GM12878 (cell line): ENCODE measurements around the gene OXA1L. TPM values are rescaled to one million over a fixed set of nuclear protein-coding genes. Genes with fewer than 3 reads are reported as not detected.
"Not testable (repeated sequence)": the region's sequence is repeated elsewhere in the genome, so short reads cannot be mapped to it uniquely, and the experiment has no call there.

Experiments used
- ATAC-seq: fragments of 200-7000 bp; cut with Tn5 transposase; 3 replicates; pipeline ENCODE4 v1.9.1; 2020; ENCODE audit warnings: mild to moderate bottlenecking, moderate library complexity
- BruUV-seq: library from RNA; stranded (reverse); fragments of 400-500 nt; replicated peaks from 2 replicates; lab custom pipeline; 2021; lab: Mats Ljungman, UMichigan
- CTCF ChIA-PET: fragments of 300-600 bp; sonication (Branson Sonifier 250); formaldehyde crosslinking; extraction: SDS; loops from one replicate; lab custom pipeline; 2021; ENCODE audit warnings: inconsistent platforms; lab: Yijun Ruan, JAX
- POLR2A ChIA-PET: fragments of 350-600 bp; formaldehyde crosslinking; extraction: SDS; loops from one replicate; lab custom pipeline; 2021; ENCODE audit warnings: inconsistent platforms; lab: Charles Lee
- RAD21 ChIA-PET: fragments of 300-600 bp; sonication (Branson Sonifier 250); formaldehyde crosslinking; loops from one replicate; lab custom pipeline; 2023; ENCODE audit warnings: antibody characterized with exemption; ENCODE audit not compliant: unreplicated experiment; lab: Charles Lee
- SMC1A ChIA-PET: fragments of 300-600 bp; sonication (Branson Sonifier 250); formaldehyde crosslinking; loops from one replicate; lab custom pipeline; 2023; ENCODE audit not compliant: unreplicated experiment, uncharacterized antibody; lab: Charles Lee
- DNase-seq: peaks from one replicate; pipeline ENCODE4 v3.0.0-alpha.2; 2011; ENCODE audit warnings: low read depth, low spot score
- FAIRE-seq: peaks from 3 replicates; lab custom pipeline; 2011; peaks lifted over from hg19 to GRCh38; lab: Jason Lieb, UNC
- H2AFZ ChIP-seq: 2 replicates; pipeline ENCODE4 v1.6.0; 2011; ENCODE audit warnings: low read depth, low read length, control low read depth; ENCODE audit not compliant: control insufficient read depth
- H3K27ac ChIP-seq: 2 replicates; pipeline ENCODE4 v1.5.1; 2011; ENCODE audit warnings: control low read depth; ENCODE audit not compliant: control insufficient read depth, insufficient read depth
- H3K27me3 ChIP-seq, 2 experiments: replicated peaks in 1 of 2; 2 replicates each; pipeline versions ENCODE4 v1.6.0 to v1.6.1; 2011; ENCODE audit warnings: low read length in 1 of 2; ENCODE audit not compliant: control insufficient read depth in 2 of 2, insufficient read depth in 2 of 2
- H3K36me3 ChIP-seq, 2 experiments: 2 replicates each; pipeline ENCODE4 v1.5.1; 2011; ENCODE audit warnings: low read length in 1 of 2; ENCODE audit not compliant: control insufficient read depth in 2 of 2, insufficient read depth in 2 of 2
- H3K4me1 ChIP-seq: 2 replicates; pipeline ENCODE4 v1.6.1; 2011; ENCODE audit warnings: mild to moderate bottlenecking, low read length, moderate library complexity, mixed read lengths; ENCODE audit not compliant: control insufficient read depth, insufficient read depth
- H3K4me2 ChIP-seq: 2 replicates; pipeline ENCODE4 v1.6.0; 2011; ENCODE audit warnings: control low read depth; ENCODE audit not compliant: control insufficient read depth, insufficient read depth
- H3K4me3 ChIP-seq: fragments of 200-600 bp; sonication (generic); 2 replicates; pipeline ENCODE4 v1.5.1; 2016
- H3K79me2 ChIP-seq: 2 replicates; pipeline ENCODE4 v1.6.0; 2011; ENCODE audit warnings: low read length; ENCODE audit not compliant: control insufficient read depth, insufficient read depth
- H3K9ac ChIP-seq: 2 replicates; pipeline ENCODE4 v1.8.0; 2011; ENCODE audit warnings: low read length, control low read depth, mixed read lengths; ENCODE audit not compliant: control insufficient read depth, insufficient read depth
- H3K9me3 ChIP-seq: replicated peaks from 3 replicates; pipeline ENCODE4 v1.5.1; 2011; ENCODE audit warnings: mild to moderate bottlenecking, low read length; ENCODE audit not compliant: control insufficient read depth, insufficient read depth
- H4K20me1 ChIP-seq: 2 replicates; pipeline ENCODE4 v1.6.0; 2011; ENCODE audit not compliant: control insufficient read depth, insufficient read depth
- KLF5 ChIP-seq: fragments of 450-650 bp; IDR thresholded peaks from 2 replicates; pipeline ENCODE4 v1.6.1; 2014; ENCODE audit warnings: mild to moderate bottlenecking; ENCODE audit not compliant: partially characterized antibody
- SMARCA5 ChIP-seq: fragments of 450-650 bp; IDR thresholded peaks from 2 replicates; pipeline ENCODE4 v1.6.1; 2017; ENCODE audit warnings: mild to moderate bottlenecking
- WGBS: methylation state at CpG from one replicate; pipeline ENCODE4 v1.1.6; 2016; ENCODE audit warnings: low lambda C conversion rate; ENCODE audit not compliant: insufficient replicate concordance, insufficient coverage; ENCODE audit errors: missing lambda C conversion rate; 5-methylcytosine and 5-hydroxymethylcytosine counted together
- in situ Hi-C: fragments of 300-500 bp; cut with MboI; formaldehyde crosslinking; loops from 9 replicates; pipeline ENCODE4 v1.14.3; 2018; ENCODE audit warnings: mixed read lengths
- intact Hi-C: fragments of 100-400 bp; cut with micrococcal nuclease; formaldehyde crosslinking; loops from one replicate; pipeline ENCODE4 v1.14.2; 2022; ENCODE audit not compliant: unreplicated experiment
- polyA plus RNA-seq, 11 experiments: library from polyadenylated mRNA; depleted of rRNA in 4 of 11; unstranded in 6 of 11; stranded (reverse) in 5 of 11; fragments of >200 nt; fragmentation: Nextera tagmentation in 4 of 11; fragmentation: Illumina TruSeq in 1 of 11; extraction: Ambion mirVana in 4 of 11; extraction: Trizol in 1 of 11; gene quantifications; 1 replicate in 1 of 11; 2 replicates in 10 of 11; pipeline versions ENCODE4 v1.2.1 to v1.2.3, GENCODE V29; 2011 to 2016; ENCODE audit warnings: inconsistent platforms in 2 of 11, missing spikeins in 2 of 11, low read depth in 1 of 11
- total RNA-seq, 4 experiments: library from RNA; depleted of rRNA in 3 of 4; stranded (reverse); fragments of >200 nt in 3 of 4; fragmentation: Illumina TruSeq in 1 of 4; extraction: Trizol in 1 of 4; gene quantifications; 2 replicates each; pipeline versions ENCODE4 v1.2.1 to v1.2.3, GENCODE V29; 2013 to 2021
- TF ChIP-seq, protein P1 (sequence below): fragments of 450-650 bp; conservative IDR thresholded peaks from 2 replicates; pipeline ENCODE4 v1.6.1; 2017; ENCODE audit warnings: mild to moderate bottlenecking, moderate library complexity

Gene OXA1L
- total and polyA plus RNA-seq, 10 of the 15 experiments (the other 5 are each of a cell fraction or from before 2014, with no cell fraction given): 105 to 289 (median 146) TPM

DNA sequence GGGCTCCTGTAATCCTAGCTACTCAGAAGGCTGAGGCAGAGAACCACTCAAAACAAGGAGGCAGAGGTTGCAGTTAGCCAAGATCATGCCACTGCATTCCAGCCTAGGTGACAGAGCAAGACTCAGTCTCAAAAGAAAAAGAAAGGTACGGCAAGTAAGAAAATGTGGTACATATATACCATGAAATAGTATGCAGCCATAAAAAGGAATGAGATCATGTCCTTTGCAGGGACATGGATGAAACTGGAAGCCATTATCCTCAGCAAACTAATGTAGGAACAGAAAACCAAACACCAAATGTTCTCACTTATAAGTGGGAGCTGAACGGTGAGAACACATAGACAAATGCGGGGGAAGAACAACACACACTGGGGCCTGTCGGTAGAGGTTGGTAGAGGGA lies 38.7 kb downstream of the OXA1L start:
- ChIA-PET RAD21 (interaction anchor here (1.1 to 14.2 kb wide), 7 partner anchors 10 to 83 kb away, joined by 3 to 219 read pairs (median 5); partner anchors contain the start of gene SLC7A7), SMC1A (interaction anchor here (1.2 to 20.3 kb wide), 7 partner anchors 4 to 39 kb away, joined by 3 to 395 read pairs (median 16); partner anchors contain the start of genes MRPL52, OXA1L and SLC7A7), POLR2A (interaction anchor here (0.9 to 17.5 kb wide), 4 partner anchors 9 to 309 kb away, joined by 3 to 245 read pairs (median 23); partner anchors contain the start of gene SLC7A7), CTCF (interaction anchor here (0.6 to 5.8 kb wide), 9 partner anchors 7 to 235 kb away, joined by 3 to 36 read pairs (median 4); no protein-coding TSS in a partner anchor)
- Histone ChIP-seq H3K4me2 (peak overlapping the region; percentile 19; the same call in 1 of the 2 replicates), H3K27ac (peak overlapping the region; percentile 98), H3K4me1 (peaks cover 57% of the 10 kb centered on the region), H3K79me2 (peaks cover 33% of the 10 kb centered on the region), H3K4me3 (peak overlapping the region; percentile 61; the same call in 1 of the 2 replicates)
- H3K36me3 ChIP-seq, FAIRE-seq, H3K27me3 ChIP-seq, H2AFZ ChIP-seq, H3K9ac ChIP-seq, H3K9me3 ChIP-seq, intact Hi-C loops, ATAC-seq, DNase-seq, H4K20me1 ChIP-seq, in situ Hi-C loops, BruUV-seq: not testable (repeated sequence)
- 70% methylated on average over 4 of the region's 4 CpGs for WGBS
- peak; percentile 18; the same call in 1 of the 2 replicates for TF ChIP-seq SMARCA5
- TF ChIP-seq KLF5: peak; percentile 25
- TF ChIP-seq, protein P1, sequence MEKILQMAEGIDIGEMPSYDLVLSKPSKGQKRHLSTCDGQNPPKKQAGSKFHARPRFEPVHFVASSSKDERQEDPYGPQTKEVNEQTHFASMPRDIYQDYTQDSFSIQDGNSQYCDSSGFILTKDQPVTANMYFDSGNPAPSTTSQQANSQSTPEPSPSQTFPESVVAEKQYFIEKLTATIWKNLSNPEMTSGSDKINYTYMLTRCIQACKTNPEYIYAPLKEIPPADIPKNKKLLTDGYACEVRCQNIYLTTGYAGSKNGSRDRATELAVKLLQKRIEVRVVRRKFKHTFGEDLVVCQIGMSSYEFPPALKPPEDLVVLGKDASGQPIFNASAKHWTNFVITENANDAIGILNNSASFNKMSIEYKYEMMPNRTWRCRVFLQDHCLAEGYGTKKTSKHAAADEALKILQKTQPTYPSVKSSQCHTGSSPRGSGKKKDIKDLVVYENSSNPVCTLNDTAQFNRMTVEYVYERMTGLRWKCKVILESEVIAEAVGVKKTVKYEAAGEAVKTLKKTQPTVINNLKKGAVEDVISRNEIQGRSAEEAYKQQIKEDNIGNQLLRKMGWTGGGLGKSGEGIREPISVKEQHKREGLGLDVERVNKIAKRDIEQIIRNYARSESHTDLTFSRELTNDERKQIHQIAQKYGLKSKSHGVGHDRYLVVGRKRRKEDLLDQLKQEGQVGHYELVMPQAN: 0 out of 2 replicates have a peak, but pooled peaks have one; percentile 34
